ENCODE measurements around the gene GJC1.

The GJC1 gene

GRCh38 chr17:44862278-44862914 lies 32.3 kb upstream of the GJC1 start:
- Histone ChIP-seq H3K4me2 (ENCODE audit: low read length) (no peak overlapping the region), H3K4me1 (ENCODE audit: control insufficient read depth in 1 of 2, insufficient read depth in 2 of 2, low read length in 2 of 2) (no peaks in the 10 kb centered on the region), H3K27ac (ENCODE audit: low read depth, low read length) (no peak overlapping the region), H4K8ac (ENCODE audit: low read depth, low read length) (no peak overlapping the region), H2BK5ac (ENCODE audit: low read depth, low read length, poor library complexity) (no peak overlapping the region), H3K23ac (ENCODE audit: low read length) (no peak overlapping the region), H3K9me3 (ENCODE audit: insufficient read depth, low read depth, low read length) (no peaks in the 10 kb centered on the region), H2BK120ac (ENCODE audit: insufficient read depth, low read length, poor library complexity) (no peak overlapping the region), H3K79me2 (ENCODE audit: control insufficient read depth, insufficient read depth, low read length, poor library complexity) (no peaks in the 10 kb centered on the region), H3K14ac (ENCODE audit: low read length) (no peak overlapping the region), H3K18ac (ENCODE audit: low read length) (no peak overlapping the region), H4K12ac (ENCODE audit: low read depth, low read length) (no peak overlapping the region), H3K27me3 (ENCODE audit: insufficient read depth, low read length) (no peaks in the 10 kb centered on the region), H3K36me3 (ENCODE audit: control insufficient read depth in 1 of 2, insufficient read depth in 2 of 2, low read length in 2 of 2) (peaks cover 57 to 71% of the 10 kb centered on the region in 2 experiments), H2AFZ (ENCODE audit: insufficient read depth, low read length, poor library complexity) (no peak overlapping the region), H3K4ac (ENCODE audit: low read depth, low read length) (no peak overlapping the region), H3K4me3 (ENCODE audit: low read depth, low read length) (no peak overlapping the region), H3K9ac (ENCODE audit: low read length) (no peak overlapping the region), H4K91ac (ENCODE audit: low read depth, low read length) (no peak overlapping the region), H3K79me1 (ENCODE audit: low read length) (no peaks in the 10 kb centered on the region), H2BK12ac (ENCODE audit: low read length) (no peak overlapping the region), H2AK5ac (ENCODE audit: low read length) (no peak overlapping the region)
- no peak for DNase-seq
- WGBS (ENCODE audit: extremely low coverage, insufficient coverage, insufficient read length) = no CpG with 5 or more reads among the region's 9 CpGs

- Histone ChIP-seq H3K4me3 (ENCODE audit: low read depth, low read length) (no peak overlapping the region), H4K91ac (ENCODE audit: low read depth, low read length) (no peak overlapping the region), H3K4me1 (ENCODE audit: control insufficient read depth in 1 of 2, insufficient read depth in 2 of 2, low read length in 2 of 2) (no peaks in the 10 kb centered on the region), H2AFZ (ENCODE audit: insufficient read depth, low read length, poor library complexity) (no peak overlapping the region), H3K23ac (ENCODE audit: low read length) (no peak overlapping the region), H3K36me3 (ENCODE audit: control insufficient read depth in 1 of 2, insufficient read depth in 2 of 2, low read length in 2 of 2) (peaks cover 66 to 77% of the 10 kb centered on the region in 2 experiments), H3K9ac (ENCODE audit: low read length) (no peak overlapping the region), H3K18ac (ENCODE audit: low read length) (no peak overlapping the region), H3K9me3 (ENCODE audit: insufficient read depth, low read depth, low read length) (no peaks in the 10 kb centered on the region), H2AK5ac (ENCODE audit: low read length) (no peak overlapping the region), H4K12ac (ENCODE audit: low read depth, low read length) (no peak overlapping the region), H3K79me2 (ENCODE audit: control insufficient read depth, insufficient read depth, low read length, poor library complexity) (no peaks in the 10 kb centered on the region), H2BK5ac (ENCODE audit: low read depth, low read length, poor library complexity) (no peak overlapping the region), H4K8ac (ENCODE audit: low read depth, low read length) (no peak overlapping the region), H2BK120ac (ENCODE audit: insufficient read depth, low read length, poor library complexity) (no peak overlapping the region), H3K27me3 (ENCODE audit: insufficient read depth, low read length) (no peaks in the 10 kb centered on the region), H3K27ac (ENCODE audit: low read depth, low read length) (no peak overlapping the region), H3K79me1 (ENCODE audit: low read length) (no peaks in the 10 kb centered on the region), H3K4me2 (ENCODE audit: low read length) (no peak overlapping the region), H3K4ac (ENCODE audit: low read depth, low read length) (no peak overlapping the region), H2BK12ac (ENCODE audit: low read length) (no peak overlapping the region), H3K14ac (ENCODE audit: low read length) (no peak overlapping the region)
- no CpG with 5 or more reads among the region's 5 CpGs for WGBS (ENCODE audit: extremely low coverage, insufficient coverage, insufficient read length)
- no peak for DNase-seq
Measured at GRCh38 chr17:44859701-44860100, 29.6 kb upstream of the GJC1 start.

- Histone ChIP-seq H4K12ac (ENCODE audit: low read depth, low read length) (no peak overlapping the region), H3K4me2 (ENCODE audit: low read length) (no peak overlapping the region), H3K4me3 (ENCODE audit: low read depth, low read length) (no peak overlapping the region), H3K4me1 (ENCODE audit: control insufficient read depth in 1 of 2, insufficient read depth in 2 of 2, low read length in 2 of 2) (no peaks in the 10 kb centered on the region), H2AFZ (ENCODE audit: insufficient read depth, low read length, poor library complexity) (no peak overlapping the region), H3K79me2 (ENCODE audit: control insufficient read depth, insufficient read depth, low read length, poor library complexity) (no peaks in the 10 kb centered on the region), H3K79me1 (ENCODE audit: low read length) (no peaks in the 10 kb centered on the region), H3K36me3 (ENCODE audit: control insufficient read depth in 1 of 2, insufficient read depth in 2 of 2, low read length in 2 of 2) (peaks cover 69 to 79% of the 10 kb centered on the region in 2 experiments), H3K9ac (ENCODE audit: low read length) (no peak overlapping the region), H3K27ac (ENCODE audit: low read depth, low read length) (no peak overlapping the region), H2BK5ac (ENCODE audit: low read depth, low read length, poor library complexity) (no peak overlapping the region), H2BK120ac (ENCODE audit: insufficient read depth, low read length, poor library complexity) (no peak overlapping the region), H4K91ac (ENCODE audit: low read depth, low read length) (no peak overlapping the region), H3K23ac (ENCODE audit: low read length) (no peak overlapping the region), H2BK12ac (ENCODE audit: low read length) (no peak overlapping the region), H3K4ac (ENCODE audit: low read depth, low read length) (no peak overlapping the region), H4K8ac (ENCODE audit: low read depth, low read length) (no peak overlapping the region), H3K27me3 (ENCODE audit: insufficient read depth, low read length) (no peaks in the 10 kb centered on the region), H3K14ac (ENCODE audit: low read length) (no peak overlapping the region), H3K9me3 (ENCODE audit: insufficient read depth, low read depth, low read length) (no peaks in the 10 kb centered on the region), H3K18ac (ENCODE audit: low read length) (no peak overlapping the region), H2AK5ac (ENCODE audit: low read length) (no peak overlapping the region)
- DNase-seq = no peak
- no CpG with 5 or more reads among the region's 5 CpGs for WGBS (ENCODE audit: extremely low coverage, insufficient coverage, insufficient read length)
Measured at GRCh38 chr17:44854192-44854591, 24.1 kb upstream of the GJC1 start.

- Histone ChIP-seq H2AK5ac (ENCODE audit: low read length) (no peak overlapping the region), H4K8ac (ENCODE audit: low read depth, low read length) (no peak overlapping the region), H3K4me2 (ENCODE audit: low read length) (no peak overlapping the region), H4K12ac (ENCODE audit: low read depth, low read length) (no peak overlapping the region), H2AFZ (ENCODE audit: insufficient read depth, low read length, poor library complexity) (no peak overlapping the region), H3K9ac (ENCODE audit: low read length) (no peak overlapping the region), H3K36me3 (ENCODE audit: control insufficient read depth in 1 of 2, insufficient read depth in 2 of 2, low read length in 2 of 2) (peaks cover 48 to 55% of the 10 kb centered on the region in 2 experiments), H3K14ac (ENCODE audit: low read length) (no peak overlapping the region), H4K91ac (ENCODE audit: low read depth, low read length) (no peak overlapping the region), H2BK12ac (ENCODE audit: low read length) (no peak overlapping the region), H2BK120ac (ENCODE audit: insufficient read depth, low read length, poor library complexity) (peak overlapping the region; percentile 12), H3K27ac (ENCODE audit: low read depth, low read length) (no peak overlapping the region), H3K79me1 (ENCODE audit: low read length) (no peaks in the 10 kb centered on the region), H3K23ac (ENCODE audit: low read length) (no peak overlapping the region), H3K9me3 (ENCODE audit: insufficient read depth, low read depth, low read length) (no peaks in the 10 kb centered on the region), H3K79me2 (ENCODE audit: control insufficient read depth, insufficient read depth, low read length, poor library complexity) (no peaks in the 10 kb centered on the region), H3K4me3 (ENCODE audit: low read depth, low read length) (no peak overlapping the region), H3K4ac (ENCODE audit: low read depth, low read length) (no peak overlapping the region), H2BK5ac (ENCODE audit: low read depth, low read length, poor library complexity) (no peak overlapping the region), H3K27me3 (ENCODE audit: insufficient read depth, low read length) (no peaks in the 10 kb centered on the region), H3K4me1 (ENCODE audit: control insufficient read depth in 1 of 2, insufficient read depth in 2 of 2, low read length in 2 of 2) (no peaks in the 10 kb centered on the region), H3K18ac (ENCODE audit: low read length) (no peak overlapping the region)
- DNase-seq = no peak
- WGBS (ENCODE audit: extremely low coverage, insufficient coverage, insufficient read length) = no CpG with 5 or more reads among the region's 5 CpGs
Measured at GRCh38 chr17:44850612-44851011, 20.5 kb upstream of the GJC1 start.
